Right cardiac atrium (tissue), 5 donors: ENCODE data around the gene RTKN. TPM values are rescaled to one million over a fixed set of nuclear protein-coding genes. Genes with fewer than 3 reads are reported as not detected.

Experiments
- ATAC-seq, 2 donors: fragments of 200-7000 bp; cut with Tn5 transposase; one replicate each; pipeline versions ENCODE4 v1.8.0 to v1.9.1; 2020; ENCODE audit warnings: moderate library complexity in 2 of 2, mild to moderate bottlenecking in 1 of 2
- DNase-seq, 3 donors: peaks; one replicate each; pipeline ENCODE4 v3.0.0-alpha.2; 2020
- H3K27ac ChIP-seq: one replicate; pipeline ENCODE4 v1.5.1; 2013; ENCODE audit warnings: mild to moderate bottlenecking, low read length, control low read depth, moderate library complexity
- H3K27me3 ChIP-seq: one replicate; pipeline ENCODE4 v1.6.1; 2013; ENCODE audit not compliant: control insufficient read depth, insufficient read depth
- H3K4me1 ChIP-seq: one replicate; pipeline ENCODE4 v1.6.1; 2013; ENCODE audit warnings: low read length; ENCODE audit not compliant: control insufficient read depth, insufficient read depth
- H3K4me3 ChIP-seq: one replicate; pipeline ENCODE4 v1.5.1; 2013; ENCODE audit warnings: low read length, control low read depth
- H3K9me3 ChIP-seq: one replicate; pipeline ENCODE4 v1.6.1; 2013; ENCODE audit warnings: low read length; ENCODE audit not compliant: control insufficient read depth
- WGBS: extraction: QIAGEN DNeasy Blood & Tissue Kit; methylation state at CpG from one replicate; pipeline ENCODE4 v1.1.7; 2013; 5-methylcytosine and 5-hydroxymethylcytosine counted together
- intact Hi-C, 4 donors: fragments of 100-400 bp; cut with DNase I; formaldehyde crosslinking; loops; one replicate each; pipeline versions ENCODE4 v1.11.0 to v1.14.0; 2022 to 2023
- polyA plus RNA-seq: library from polyadenylated mRNA; stranded (reverse); fragments of 200-250 nt; gene quantifications from one replicate; pipeline ENCODE4 v1.2.3, GENCODE V29; 2013
- total RNA-seq, 4 donors: library from RNA; stranded (reverse); fragmentation: NEBNext Ultra II Directional; extraction: Animal tissue kit (Norgen Biotek cat#: 25700); gene quantifications; one replicate each; pipeline ENCODE4 v1.2.1, GENCODE V29; 2021
- donor health status: healthy with polysubstance abuse.
- donor health status: DM: no; HTN: yes; CAD: no.
- donor health status: DM: no; HTN: no; CAD: no.
- donor health status: DM: no; HTN: yes; CAD: no; lungs with severe emphysema.
- donor health status: DM: yes; HTN: yes; CAD: no.

RTKN gene
- total and polyA plus RNA-seq, 5 donors: 16.2 to 27.9 (median 24.8) TPM

DNA sequence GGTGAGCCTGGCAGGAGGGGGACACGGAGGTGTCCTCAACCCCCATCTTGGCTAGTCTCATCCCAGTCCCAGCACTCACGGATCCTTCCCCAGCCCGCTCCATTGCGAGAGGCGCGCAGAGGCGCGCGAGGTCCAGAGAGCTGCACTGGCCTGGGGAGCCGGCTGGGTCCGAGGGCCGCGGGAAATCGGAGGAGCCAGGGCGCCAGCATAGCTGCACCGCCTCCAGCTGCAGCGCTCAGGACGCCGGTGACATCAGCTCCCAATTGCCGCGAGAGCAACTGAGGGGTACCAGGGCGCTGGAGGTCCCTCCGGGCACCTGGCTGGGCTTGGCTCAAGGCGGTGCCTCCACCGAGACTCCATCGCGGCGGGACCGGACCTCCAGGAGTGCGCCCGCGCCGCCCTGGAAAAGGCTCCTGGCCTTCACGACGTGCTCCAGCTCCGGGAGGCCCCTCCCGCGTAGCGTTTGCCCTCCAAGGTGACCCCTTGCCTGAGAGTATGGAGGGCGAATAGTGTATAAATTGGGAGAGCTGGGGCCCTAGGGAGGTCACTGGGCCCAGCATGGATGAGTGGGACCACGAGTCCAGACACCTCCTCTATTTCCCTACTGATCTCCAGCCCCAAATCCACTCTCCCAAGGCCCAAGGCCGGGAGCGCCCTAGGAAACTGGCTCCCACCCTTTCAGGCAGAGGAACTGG lies 5.5 kb downstream of the RTKN start:
- DNase-seq: peak in 1 of 3 donors; percentile 53
- intact Hi-C loops: no loop called here
- no peaks in the 10 kb centered on the region for H3K27me3 ChIP-seq
- WGBS: 70% methylated on average over 43 of the region's 43 CpGs
- ATAC-seq: no peak
- H3K9me3 ChIP-seq: no peaks in the 10 kb centered on the region
- H3K4me3 ChIP-seq: no peak overlapping the region
- H3K27ac ChIP-seq: no peak overlapping the region
- H3K4me1 ChIP-seq: peaks cover 2% of the 10 kb centered on the region

DNA sequence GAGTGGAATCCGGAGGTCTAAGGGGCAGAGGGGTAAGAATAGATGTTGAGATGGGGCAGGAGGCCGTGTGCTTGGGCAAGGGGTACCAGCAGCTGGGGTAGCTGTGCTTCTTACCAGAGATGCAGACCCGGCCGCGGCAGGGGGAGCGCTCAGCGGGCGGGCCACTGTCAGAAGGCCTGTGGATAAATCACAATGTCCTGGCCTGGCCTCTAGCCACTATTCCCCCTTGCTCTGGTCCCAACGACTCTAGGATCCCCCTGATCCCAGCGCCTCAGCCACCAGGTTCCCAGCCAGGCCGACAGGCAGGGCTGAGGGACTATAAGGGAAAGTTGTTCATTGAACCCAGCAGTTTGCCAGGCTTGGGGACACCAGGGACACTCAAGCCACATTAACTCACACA lies 11.2 kb downstream of the RTKN start:
- Histone ChIP-seq H3K9me3 (no peaks in the 10 kb centered on the region), H3K4me1 (no peaks in the 10 kb centered on the region), H3K4me3 (no peak overlapping the region), H3K27ac (no peak overlapping the region), H3K27me3 (no peaks in the 10 kb centered on the region)
- intact Hi-C loops: no loop called here
- 86% methylated on average over 11 of the region's 11 CpGs for WGBS
- ATAC-seq (no peak), DNase-seq (no peak)

- H3K27me3 ChIP-seq: no peaks in the 10 kb centered on the region
- intact Hi-C loops: no loop called here
- H3K4me1 ChIP-seq: no peaks in the 10 kb centered on the region
- WGBS: 86% methylated on average over 18 of the region's 18 CpGs
- ATAC-seq: no peak
- H3K27ac ChIP-seq: no peak overlapping the region
- H3K9me3 ChIP-seq: no peaks in the 10 kb centered on the region
- H3K4me3 ChIP-seq: no peak overlapping the region
- no peak for DNase-seq
Measured at GRCh38 chr2:74429487-74430451, 12.0 kb downstream of the RTKN start.

GRCh38 chr2:74428675-74429074 lies 13.1 kb downstream of the RTKN start:
- no peak for DNase-seq
- 72% methylated on average over 5 of the region's 5 CpGs for WGBS

DNA sequence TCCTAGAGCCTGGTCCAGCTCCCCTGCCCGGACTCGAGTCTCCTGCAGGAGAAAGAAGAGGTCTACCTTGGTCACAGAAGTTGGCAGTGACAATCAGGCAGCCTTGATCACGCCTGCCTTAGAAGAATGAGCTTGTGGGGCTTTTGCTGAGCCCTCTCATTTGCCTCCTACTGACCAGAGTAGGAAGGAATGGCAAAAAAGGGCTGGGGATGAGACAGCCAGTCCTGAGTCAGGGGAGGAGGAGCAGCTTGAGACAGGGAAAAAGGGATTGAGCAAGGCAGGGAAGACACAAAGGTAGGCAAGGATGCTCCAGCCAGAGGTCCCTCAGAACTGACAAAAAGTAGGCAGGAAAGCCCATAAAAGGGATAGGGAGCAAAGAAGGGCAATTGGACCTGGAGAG lies 14.2 kb downstream of the RTKN start:
- intact Hi-C loops: no loop called here
- WGBS: 82% methylated on average over 3 of the region's 3 CpGs
- Histone ChIP-seq H3K9me3 (no peaks in the 10 kb centered on the region), H3K27me3 (no peaks in the 10 kb centered on the region), H3K4me1 (no peaks in the 10 kb centered on the region), H3K4me3 (no peak overlapping the region), H3K27ac (no peak overlapping the region)
- DNase-seq: no peak
- ATAC-seq: no peak

More at GRCh38 chr2:74428675-74429074, 13.1 kb downstream of the RTKN start:
- Histone ChIP-seq H3K27me3 (no peaks in the 10 kb centered on the region), H3K4me1 (no peaks in the 10 kb centered on the region), H3K27ac (no peak overlapping the region), H3K4me3 (no peak overlapping the region), H3K9me3 (no peaks in the 10 kb centered on the region)
- intact Hi-C loops: no loop called here
- no peak for ATAC-seq

- no peaks in the 10 kb centered on the region for H3K27me3 ChIP-seq
- H3K9me3 ChIP-seq: no peaks in the 10 kb centered on the region
- no peak for ATAC-seq
- peak in 1 of 3 donors; percentile 49 for DNase-seq
- WGBS: 78% methylated on average over 14 of the region's 14 CpGs
- intact Hi-C loops: no loop called here
- no peak overlapping the region for H3K27ac ChIP-seq
- no peak overlapping the region for H3K4me3 ChIP-seq
- no peaks in the 10 kb centered on the region for H3K4me1 ChIP-seq
Measured at GRCh38 chr2:74426181-74426758, 15.5 kb downstream of the RTKN start.

- Histone ChIP-seq H3K27ac (no peak overlapping the region), H3K4me3 (no peak overlapping the region), H3K4me1 (no peaks in the 10 kb centered on the region), H3K9me3 (no peaks in the 10 kb centered on the region), H3K27me3 (no peaks in the 10 kb centered on the region)
- no peak for ATAC-seq
- WGBS: 71% methylated on average over 7 of the region's 7 CpGs
- intact Hi-C loops: no loop called here
- no peak for DNase-seq
Measured at GRCh38 chr2:74425523-74425922, 16.2 kb downstream of the RTKN start.

DNA sequence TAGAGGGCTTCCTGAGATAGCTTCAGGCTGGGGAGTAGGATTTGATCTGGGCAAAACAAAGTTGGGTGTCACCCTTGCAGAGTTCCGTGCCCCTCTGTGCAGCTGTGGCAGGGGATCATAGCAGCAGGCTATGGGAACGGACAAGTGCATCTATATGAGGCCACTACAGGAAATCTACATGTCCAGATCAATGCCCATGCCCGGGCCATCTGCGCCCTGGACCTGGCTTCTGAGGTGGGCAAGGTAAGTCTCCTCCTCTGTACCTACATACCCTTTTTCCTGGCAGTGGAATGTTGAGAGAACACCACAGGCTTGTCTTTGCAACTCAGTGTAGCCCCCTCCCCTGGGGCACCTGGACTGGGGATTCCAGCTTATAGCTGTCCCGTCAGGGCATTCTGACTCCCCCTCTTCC lies 16.7 kb downstream of the RTKN start:
- H3K27me3 ChIP-seq: no peaks in the 10 kb centered on the region
- no peak overlapping the region for H3K27ac ChIP-seq
- H3K9me3 ChIP-seq: no peaks in the 10 kb centered on the region
- ATAC-seq: no peak
- WGBS: 77% methylated on average over 5 of the region's 5 CpGs
- H3K4me3 ChIP-seq: no peak overlapping the region
- H3K4me1 ChIP-seq: no peaks in the 10 kb centered on the region
- DNase-seq: no peak
- intact Hi-C loops: no loop called here

DNA sequence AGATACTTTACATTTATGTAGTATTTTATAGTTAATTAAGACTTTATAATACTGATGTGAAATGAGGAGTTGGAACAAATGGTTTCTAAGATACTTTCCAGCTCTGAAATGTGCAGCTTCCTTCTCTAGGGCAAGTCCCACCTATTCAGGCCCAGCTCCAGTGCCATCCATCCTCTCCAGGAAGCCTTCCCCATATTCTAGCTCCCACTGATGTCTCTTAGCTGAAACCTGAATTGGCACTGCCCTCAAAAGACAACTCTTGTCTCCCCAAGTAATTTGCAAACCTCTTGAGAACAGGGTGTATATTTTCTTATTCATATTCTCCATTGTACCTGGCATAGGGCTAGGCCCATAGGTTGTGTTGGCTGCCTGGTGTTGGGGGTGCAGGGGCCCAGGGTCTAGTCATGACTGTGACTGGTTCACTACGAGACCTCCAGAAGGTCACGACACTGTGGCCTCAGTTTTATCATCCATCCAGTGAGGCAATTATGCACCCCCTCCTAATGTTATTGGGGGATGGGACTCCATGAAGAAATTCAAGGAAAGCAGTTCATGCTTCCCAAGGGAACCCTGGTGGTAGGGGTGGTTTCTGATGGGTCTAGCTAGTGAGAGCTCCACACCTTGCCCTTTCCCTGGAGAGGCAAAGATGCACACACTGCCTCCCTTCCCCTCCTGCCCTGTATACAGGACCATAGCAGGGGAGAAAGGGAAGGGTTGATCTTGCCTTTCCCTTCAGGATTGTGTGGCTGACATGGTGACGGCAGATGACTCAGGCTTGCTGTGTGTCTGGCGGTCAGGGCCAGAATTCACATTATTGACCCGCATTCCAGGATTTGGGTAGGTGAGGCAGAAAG lies 17.4 kb downstream of the RTKN start:
- no peak for DNase-seq
- no peak for ATAC-seq
- intact Hi-C loops: no loop called here
- Histone ChIP-seq H3K27me3 (no peaks in the 10 kb centered on the region), H3K4me1 (no peaks in the 10 kb centered on the region), H3K4me3 (no peak overlapping the region), H3K27ac (no peak overlapping the region), H3K9me3 (no peaks in the 10 kb centered on the region)
- whole genome bisulfite sequencing: 67% methylated on average over 5 of the region's 5 CpGs

DNA sequence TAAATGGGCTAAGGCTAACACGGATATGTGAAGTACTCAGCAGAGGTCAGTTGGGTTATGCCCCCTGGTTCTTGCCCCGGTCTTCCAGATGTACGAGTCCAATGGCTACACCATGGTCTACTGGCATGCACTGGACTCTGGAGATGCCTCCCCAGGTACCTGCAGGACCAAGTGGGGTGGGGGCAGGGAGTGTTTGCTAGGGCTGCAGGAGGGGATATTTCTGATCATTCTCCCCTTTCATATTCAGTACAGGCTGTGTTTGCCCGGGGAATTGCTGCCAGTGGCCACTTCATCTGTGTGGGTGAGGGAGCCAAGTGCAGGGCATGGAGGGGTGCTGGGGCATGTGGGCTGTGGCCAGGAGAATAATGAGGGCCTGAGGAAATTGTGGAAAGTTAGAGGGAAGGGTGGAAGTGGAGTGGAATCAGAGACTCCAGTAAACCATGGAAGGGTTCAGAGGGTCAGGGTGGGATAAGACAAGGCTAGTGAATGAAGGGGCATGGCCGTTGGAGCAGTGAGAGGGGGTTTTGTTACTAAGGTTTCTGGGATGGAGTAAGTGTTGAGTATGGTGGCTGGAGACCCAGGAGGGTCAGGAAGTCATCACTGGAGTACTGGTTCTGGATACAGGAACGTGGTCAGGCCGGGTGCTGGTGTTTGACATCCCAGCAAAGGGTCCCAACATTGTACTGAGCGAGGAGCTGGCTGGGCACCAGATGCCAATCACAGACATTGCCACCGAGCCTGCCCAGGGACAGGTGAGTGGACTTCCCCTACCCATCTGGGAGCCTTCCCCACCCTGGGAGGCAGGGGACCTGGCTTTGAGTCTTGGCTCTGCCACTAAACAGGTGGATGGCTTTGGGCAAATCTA lies 18.3 kb downstream of the RTKN start:
- Histone ChIP-seq H3K4me3 (no peak overlapping the region), H3K4me1 (no peaks in the 10 kb centered on the region), H3K27ac (no peak overlapping the region), H3K9me3 (no peaks in the 10 kb centered on the region), H3K27me3 (no peaks in the 10 kb centered on the region)
- no peak for ATAC-seq
- 74% methylated on average over 9 of the region's 9 CpGs for WGBS
- intact Hi-C loops: no loop called here
- DNase-seq: no peak
